Measurements from ENCODE around the gene CREG2. TPM values are rescaled to one million over a fixed set of nuclear protein-coding genes. Genes with fewer than 3 reads are reported as not detected.

The CREG2 gene
- polyA plus RNA-seq, 3 donors from 2014 or later = not detected

- Mint-ChIP-seq H3K27ac (peak overlapping the region; percentile 85 to 97 (median 92)), H3K36me3 (peaks cover 0 to under 1% (median 0%) of the 10 kb centered on the region in 3 donors), H3K4me3 (peak overlapping the region; percentile 28 to 80 (median 63)), H3K4me1 (peaks cover 64 to 68% of the 10 kb centered on the region in 2 donors), H3K9me3 (no peaks in the 10 kb centered on the region), H3K27me3 (ENCODE audit: low read depth in 3 of 3) (peaks cover 9 to 26% (median 20%) of the 10 kb centered on the region in 3 donors)
- peak in 2 of 3 donors; percentile 27 to 39 for DNase-seq
These were observed 76.2 kb downstream of the CREG2 start for GRCh38 chr2:101310834-101311695.

GRCh38 chr2:101310090-101310833 is 77.0 kb downstream of the CREG2 start:
- peaks cover 72 to 76% of the 10 kb centered on the region in 2 donors for H3K4me1 Mint-ChIP-seq
- H3K27me3 Mint-ChIP-seq (ENCODE audit: low read depth in 3 of 3) = peaks cover 9 to 26% (median 20%) of the 10 kb centered on the region in 3 donors
- peak overlapping the region; percentile 85 to 97 (median 92) for H3K27ac Mint-ChIP-seq
- H3K4me3 Mint-ChIP-seq = peak overlapping the region; percentile 62 to 91 (median 67)
- no peaks in the 10 kb centered on the region for H3K36me3 Mint-ChIP-seq
- no peak for DNase-seq
- H3K9me3 Mint-ChIP-seq = no peaks in the 10 kb centered on the region

- H3K27ac Mint-ChIP-seq = peak within 1 kb of the TSS; percentile 97 to 100 (median 100)
- peak; percentile 96 for DNase-seq
- peaks cover 9 to 26% (median 20%) of the 10 kb centered on the region in 3 donors for H3K27me3 Mint-ChIP-seq (ENCODE audit: low read depth in 3 of 3)
- H3K9me3 Mint-ChIP-seq = no peaks in the 10 kb centered on the region
- H3K4me1 Mint-ChIP-seq = peaks cover 86 to 89% of the 10 kb centered on the region in 2 donors
- H3K36me3 Mint-ChIP-seq = peaks cover 0 to 2% (median 0%) of the 10 kb centered on the region in 3 donors
- peak within 1 kb of the TSS; percentile 91 to 99 (median 98) for H3K4me3 Mint-ChIP-seq
These were observed 78.7 kb downstream of the CREG2 start, which contains the start of gene RNF149 for GRCh38 chr2:101308432-101309210. TSS of gene RNF149 (minus strand) at chr2:101308701. CDS start at chr2:101308588, 113 bp downstream.

GRCh38 chr2:101307950-101308431 is 79.3 kb downstream of the CREG2 start:
- Mint-ChIP-seq H3K4me3 (peak overlapping the region; percentile 91 to 99 (median 98)), H3K36me3 (peaks cover 0 to 3% (median 0%) of the 10 kb centered on the region in 3 donors), H3K27me3 (ENCODE audit: low read depth in 3 of 3) (peaks cover 9 to 26% (median 20%) of the 10 kb centered on the region in 3 donors), H3K4me1 (peaks cover 84 to 89% of the 10 kb centered on the region in 2 donors), H3K9me3 (no peaks in the 10 kb centered on the region), H3K27ac (peak overlapping the region; percentile 97 to 100 (median 100))
- no peak for DNase-seq

- DNase-seq = peak in 1 of 3 donors; percentile 14
- Mint-ChIP-seq H3K9me3 (no peaks in the 10 kb centered on the region), H3K4me1 (peaks cover 84 to 89% of the 10 kb centered on the region in 2 donors)
These were observed 79.8 kb downstream of the CREG2 start for GRCh38 chr2:101307503-101307902.

GRCh38 chr2:101306410-101306809 is 80.9 kb downstream of the CREG2 start:
- peaks cover 9 to 26% (median 20%) of the 10 kb centered on the region in 3 donors for H3K27me3 Mint-ChIP-seq (ENCODE audit: low read depth in 3 of 3)
- H3K4me3 Mint-ChIP-seq = peak overlapping the region; percentile 91 to 99 (median 98)
- peaks cover 0 to 6% (median 3%) of the 10 kb centered on the region in 3 donors for H3K36me3 Mint-ChIP-seq
- peaks cover 85 to 89% of the 10 kb centered on the region in 2 donors for H3K4me1 Mint-ChIP-seq
- no peaks in the 10 kb centered on the region for H3K9me3 Mint-ChIP-seq
- DNase-seq = no peak
- peak overlapping the region; percentile 97 to 100 (median 100) for H3K27ac Mint-ChIP-seq

More at GRCh38 chr2:101307503-101307902, 79.8 kb downstream of the CREG2 start:
- Mint-ChIP-seq H3K27me3 (ENCODE audit: low read depth in 3 of 3) (peaks cover 9 to 26% (median 20%) of the 10 kb centered on the region in 3 donors), H3K27ac (peak overlapping the region; percentile 97 to 100 (median 100)), H3K4me3 (peak overlapping the region; percentile 91 to 99 (median 98)), H3K36me3 (peaks cover 0 to 3% (median 2%) of the 10 kb centered on the region in 3 donors)

- Mint-ChIP-seq H3K27ac (peak overlapping the region; percentile 97 to 100 (median 100)), H3K9me3 (no peaks in the 10 kb centered on the region), H3K4me1 (peaks cover 83 to 89% of the 10 kb centered on the region in 2 donors), H3K4me3 (peak overlapping the region; percentile 91 to 99 (median 98)), H3K36me3 (peaks cover 0 to 6% (median 3%) of the 10 kb centered on the region in 3 donors), H3K27me3 (ENCODE audit: low read depth in 3 of 3) (peaks cover 9 to 26% (median 17%) of the 10 kb centered on the region in 3 donors)
- DNase-seq = no peak
These were observed 81.7 kb downstream of the CREG2 start for GRCh38 chr2:101305492-101306078.

- no peak for DNase-seq
- H3K36me3 Mint-ChIP-seq = peaks cover 0 to 6% (median 3%) of the 10 kb centered on the region in 3 donors
- H3K9me3 Mint-ChIP-seq = no peaks in the 10 kb centered on the region
- peak overlapping the region; percentile 97 to 100 (median 100) for H3K27ac Mint-ChIP-seq
- H3K4me3 Mint-ChIP-seq = peak overlapping the region; percentile 91 to 99 (median 98)
- H3K27me3 Mint-ChIP-seq (ENCODE audit: low read depth in 3 of 3) = peaks cover 9 to 26% (median 17%) of the 10 kb centered on the region in 3 donors
- H3K4me1 Mint-ChIP-seq = peaks cover 83 to 89% of the 10 kb centered on the region in 2 donors
These were observed 82.3 kb downstream of the CREG2 start for GRCh38 chr2:101305035-101305434.

GRCh38 chr2:101303688-101304087 is 83.6 kb downstream of the CREG2 start:
- Mint-ChIP-seq H3K4me1 (peaks cover 86 to 93% of the 10 kb centered on the region in 2 donors), H3K27me3 (ENCODE audit: low read depth in 3 of 3) (peaks cover 7 to 21% (median 14%) of the 10 kb centered on the region in 3 donors), H3K36me3 (peaks cover 0 to 6% (median 3%) of the 10 kb centered on the region in 3 donors), H3K4me3 (peak overlapping the region; percentile 63 to 99 (median 97)), H3K27ac (peak overlapping the region; percentile 81 to 100 (median 98)), H3K9me3 (no peaks in the 10 kb centered on the region)
- no peak for DNase-seq

GRCh38 chr2:101302016-101302415 is 85.3 kb downstream of the CREG2 start:
- Mint-ChIP-seq H3K9me3 (no peaks in the 10 kb centered on the region), H3K36me3 (peaks cover 0 to 6% (median 3%) of the 10 kb centered on the region in 3 donors), H3K27ac (peak overlapping the region in 4 of 6 donors; percentile 4 to 88 (median 54)), H3K4me1 (peaks cover 92 to 100% of the 10 kb centered on the region in 2 donors), H3K27me3 (ENCODE audit: low read depth in 3 of 3) (peaks cover 3 to 6% (median 4%) of the 10 kb centered on the region in 3 donors), H3K4me3 (peak overlapping the region in 1 of 5 donors; percentile 65)
- DNase-seq = no peak

- DNase-seq = no peak
- no peaks in the 10 kb centered on the region for H3K27me3 Mint-ChIP-seq (ENCODE audit: low read depth in 3 of 3)
- peaks cover 0 to 6% (median 3%) of the 10 kb centered on the region in 3 donors for H3K36me3 Mint-ChIP-seq
- peak overlapping the region in 3 of 5 donors; percentile 36 to 72 (median 54) for H3K4me3 Mint-ChIP-seq
- no peaks in the 10 kb centered on the region for H3K9me3 Mint-ChIP-seq
- H3K27ac Mint-ChIP-seq = peak overlapping the region in 5 of 6 donors; percentile 25 to 73 (median 46)
- peaks cover 90 to 100% of the 10 kb centered on the region in 2 donors for H3K4me1 Mint-ChIP-seq
These were observed 86.5 kb downstream of the CREG2 start for GRCh38 chr2:101300836-101301235.

GRCh38 chr2:101300164-101300563 is 87.1 kb downstream of the CREG2 start:
- peak overlapping the region; percentile 38 to 91 (median 78) for H3K27ac Mint-ChIP-seq
- H3K4me3 Mint-ChIP-seq = peak overlapping the region; percentile 50 to 72 (median 65)
- H3K4me1 Mint-ChIP-seq = peaks cover 90 to 100% of the 10 kb centered on the region in 2 donors
- DNase-seq = no peak
- peaks cover 0 to 6% (median 3%) of the 10 kb centered on the region in 3 donors for H3K36me3 Mint-ChIP-seq
- no peaks in the 10 kb centered on the region for H3K9me3 Mint-ChIP-seq
- H3K27me3 Mint-ChIP-seq (ENCODE audit: low read depth in 3 of 3) = no peaks in the 10 kb centered on the region

All from immature natural killer cell (primary cell).